MG63 (cell line): ENCODE data around the gene CCL19. TPM values are rescaled to one million over a fixed set of nuclear protein-coding genes. Genes with fewer than 3 reads are reported as not detected.

Source experiments
- DNase-seq: peaks from one replicate; pipeline ENCODE4 v3.0.0-alpha.2; 2020
- H3K27me3 ChIP-seq: fragments of 250-450 bp; sonication (Bioruptor Pico); 2 replicates; pipeline ENCODE4 v1.5.1; 2020; ENCODE audit warnings: mild to moderate bottlenecking, moderate library complexity
- H3K36me3 ChIP-seq: fragments of 250-450 bp; sonication (Bioruptor Pico); 2 replicates; pipeline ENCODE4 v1.5.1; 2020; ENCODE audit warnings: mild to moderate bottlenecking, moderate library complexity
- H3K4me3 ChIP-seq: fragments of 250-450 bp; sonication (Bioruptor Pico); 2 replicates; pipeline ENCODE4 v1.5.1; 2020; ENCODE audit warnings: mild to moderate bottlenecking, moderate library complexity
- H3K9me3 ChIP-seq: fragments of 250-450 bp; sonication (Bioruptor Pico); 2 replicates; pipeline ENCODE4 v1.5.1; 2020; ENCODE audit warnings: mild to moderate bottlenecking, moderate library complexity
- total RNA-seq: library from RNA; depleted of rRNA; stranded (reverse); fragments of >200 nt; shearing (Covaris generic); gene quantifications from 2 replicates; pipeline ENCODE4 v1.2.3, GENCODE V29; 2014; ENCODE audit warnings: low replicate concordance; rRNA removed

CCL19 gene
- total RNA-seq, 1 experiment from 2014 or later = not detected

- H3K4me3 ChIP-seq = no peak overlapping the region; the same call in 1 of the 2 replicates
- H3K27me3 ChIP-seq = no peaks in the 10 kb centered on the region
- no peaks in the 10 kb centered on the region; the same call in 1 of the 2 replicates for H3K36me3 ChIP-seq
- no peaks in the 10 kb centered on the region for H3K9me3 ChIP-seq
- peak; percentile 31 for DNase-seq
These were observed 37.7 kb downstream of the CCL19 start for GRCh38 chr9:34653151-34654072.

GRCh38 chr9:34652602-34653000, 38.5 kb downstream of the CCL19 start:
- DNase-seq = no peak
- Histone ChIP-seq H3K27me3 (no peaks in the 10 kb centered on the region), H3K36me3 (no peaks in the 10 kb centered on the region; the same call in 1 of the 2 replicates), H3K4me3 (peak overlapping the region; percentile 52), H3K9me3 (no peaks in the 10 kb centered on the region)

- DNase-seq = peak; percentile 96
- Histone ChIP-seq H3K4me3 (peak within 1 kb of the TSS; percentile 52), H3K27me3 (no peaks in the 10 kb centered on the region), H3K9me3 (no peaks in the 10 kb centered on the region), H3K36me3 (no peaks in the 10 kb centered on the region; the same call in 1 of the 2 replicates)
These were observed 39.0 kb downstream of the CCL19 start, which contains the start of gene IL11RA for GRCh38 chr9:34651876-34652601. TSS of gene IL11RA (plus strand) at chr9:34652185. CDS start at chr9:34655218, 3,033 bp downstream.

- no peaks in the 10 kb centered on the region for H3K27me3 ChIP-seq
- no peaks in the 10 kb centered on the region; the same call in 1 of the 2 replicates for H3K36me3 ChIP-seq
- DNase-seq = peak; percentile 58
- peak overlapping the region; percentile 52 for H3K4me3 ChIP-seq
- no peaks in the 10 kb centered on the region for H3K9me3 ChIP-seq
These were observed 39.8 kb downstream of the CCL19 start for GRCh38 chr9:34651321-34651720.

GRCh38 chr9:34650816-34651215, 40.3 kb downstream of the CCL19 start:
- Histone ChIP-seq H3K9me3 (no peaks in the 10 kb centered on the region), H3K36me3 (no peaks in the 10 kb centered on the region; the same call in 1 of the 2 replicates), H3K4me3 (no peak overlapping the region; the same call in 1 of the 2 replicates), H3K27me3 (no peaks in the 10 kb centered on the region)
- no peak for DNase-seq

- no peak for DNase-seq
- Histone ChIP-seq H3K4me3 (no peak overlapping the region), H3K36me3 (no peaks in the 10 kb centered on the region; the same call in 1 of the 2 replicates), H3K27me3 (no peaks in the 10 kb centered on the region), H3K9me3 (no peaks in the 10 kb centered on the region)
These were observed 42.4 kb downstream of the CCL19 start for GRCh38 chr9:34648673-34649072.

GRCh38 chr9:34647651-34648050, 43.4 kb downstream of the CCL19 start:
- Histone ChIP-seq H3K36me3 (no peaks in the 10 kb centered on the region; the same call in 1 of the 2 replicates), H3K4me3 (peak overlapping the region; percentile 60), H3K9me3 (no peaks in the 10 kb centered on the region), H3K27me3 (no peaks in the 10 kb centered on the region)
- DNase-seq = no peak

- no peak for DNase-seq
- Histone ChIP-seq H3K36me3 (no peaks in the 10 kb centered on the region; the same call in 1 of the 2 replicates), H3K9me3 (no peaks in the 10 kb centered on the region), H3K4me3 (peak overlapping the region; percentile 60), H3K27me3 (no peaks in the 10 kb centered on the region)
These were observed 44.0 kb downstream of the CCL19 start for GRCh38 chr9:34647084-34647403.

GRCh38 chr9:34646211-34647083, 44.6 kb downstream of the CCL19 start, which contains the start of gene GALT:
TSS of gene GALT (plus strand) at chr9:34646675. CDS start at chr9:34646705, 30 bp downstream.
- Histone ChIP-seq H3K4me3 (peak within 1 kb of the TSS; percentile 60), H3K36me3 (no peaks in the 10 kb centered on the region; the same call in 1 of the 2 replicates), H3K27me3 (no peaks in the 10 kb centered on the region), H3K9me3 (no peaks in the 10 kb centered on the region)
- DNase-seq = peak; percentile 85

GRCh38 chr9:34644766-34645314, 46.2 kb downstream of the CCL19 start:
- no peak overlapping the region for H3K4me3 ChIP-seq
- no peaks in the 10 kb centered on the region for H3K27me3 ChIP-seq
- no peaks in the 10 kb centered on the region for H3K9me3 ChIP-seq
- no peaks in the 10 kb centered on the region; the same call in 1 of the 2 replicates for H3K36me3 ChIP-seq
- no peak for DNase-seq

GRCh38 chr9:34642679-34643078, 48.4 kb downstream of the CCL19 start:
- Histone ChIP-seq H3K36me3 (no peaks in the 10 kb centered on the region), H3K27me3 (no peaks in the 10 kb centered on the region), H3K4me3 (no peak overlapping the region), H3K9me3 (no peaks in the 10 kb centered on the region)
- DNase-seq = no peak

Other genes starting within 250 kb of the CCL19 start
- gene FAM219A, start 232.7 kb downstream of the CCL19 start, total RNA-seq = 3.1 and 7.7 TPM in 2 replicates
- gene DNAI1, start 232.5 kb downstream of the CCL19 start, total RNA-seq = not detected in 2 replicates
- 0.20 TPM in 1 of 2 replicates, not detected in the other for gene ENHO, start 168.3 kb downstream of the CCL19 start, total RNA-seq
- gene CNTFR, start 101.6 kb downstream of the CCL19 start, total RNA-seq = not detected in 2 replicates
- gene RPP25L, start 79.2 kb downstream of the CCL19 start, total RNA-seq = 18.7 and 30.0 TPM in 2 replicates
- 91.0 and 107 TPM in 2 replicates for gene DCTN3, start 70.8 kb downstream of the CCL19 start, total RNA-seq
- gene ARID3C, start 62.2 kb downstream of the CCL19 start, total RNA-seq = 0.16 TPM in 1 of 2 replicates, not detected in the other
- 106 and 115 TPM in 2 replicates for gene SIGMAR1, start 53.5 kb downstream of the CCL19 start, total RNA-seq
- 8.2 and 9.9 TPM in 2 replicates for gene GALT, start 44.6 kb downstream of the CCL19 start, total RNA-seq
- gene IL11RA, start 39.1 kb downstream of the CCL19 start, total RNA-seq = 10.2 and 16.9 TPM in 2 replicates
- gene CCL27, start 28.6 kb downstream of the CCL19 start, total RNA-seq = not detected in 2 replicates
- gene CCL21, start 18.9 kb upstream of the CCL19 start, total RNA-seq = not detected in 2 replicates